GM18858 (cell line): Measurements from ENCODE around the gene PNRC2.
"Not testable (repeated sequence)": the region's sequence is repeated elsewhere in the genome, so short reads cannot be mapped to it uniquely, and the experiment has no call there.

Experiments
- ATAC-seq: cut with Tn5 transposase; IDR thresholded peaks from one replicate; pipeline ENCODE4 v1.9.1; 2021; ENCODE audit not compliant: unreplicated experiment

The PNRC2 gene

DNA sequence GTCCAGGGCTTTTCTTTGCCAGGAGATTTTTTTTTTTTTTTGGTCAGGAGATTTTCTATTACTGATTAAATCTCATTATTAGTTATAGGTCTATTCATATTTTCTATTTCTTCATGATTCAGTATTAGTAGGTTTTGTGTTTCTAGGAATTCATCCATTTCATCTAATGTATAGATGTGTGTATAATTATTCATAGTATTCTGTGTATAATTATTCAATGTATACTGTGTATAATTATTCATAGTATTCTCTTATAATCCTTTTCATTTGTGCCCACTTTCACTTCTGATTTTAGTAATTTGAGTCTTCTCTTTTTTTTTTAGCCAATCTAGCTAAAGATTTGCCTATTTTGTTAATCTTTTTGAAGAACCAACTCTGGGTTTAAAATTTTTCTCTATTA is 12.3 kb upstream of the PNRC2 start:
- ATAC-seq: no peak

GRCh38 chr1:23953020-23953419 is 6.6 kb upstream of the PNRC2 start:
- ATAC-seq: no peak

GRCh38 chr1:23957096-23957495 is 2.5 kb upstream of the PNRC2 start:
- no peak for ATAC-seq

GRCh38 chr1:23958040-23958809 is 1.4 kb upstream of the PNRC2 start:
- not testable (repeated sequence) for ATAC-seq

GRCh38 chr1:23958810-23959460 is 693 bp upstream of the PNRC2 start:
- peak; percentile 43 for ATAC-seq

- no peak for ATAC-seq
Observed at GRCh38 chr1:23960291-23961020, 828 bp downstream of the PNRC2 start.

GRCh38 chr1:23963617-23964234 is 4.1 kb downstream of the PNRC2 start:
- ATAC-seq: no peak

DNA sequence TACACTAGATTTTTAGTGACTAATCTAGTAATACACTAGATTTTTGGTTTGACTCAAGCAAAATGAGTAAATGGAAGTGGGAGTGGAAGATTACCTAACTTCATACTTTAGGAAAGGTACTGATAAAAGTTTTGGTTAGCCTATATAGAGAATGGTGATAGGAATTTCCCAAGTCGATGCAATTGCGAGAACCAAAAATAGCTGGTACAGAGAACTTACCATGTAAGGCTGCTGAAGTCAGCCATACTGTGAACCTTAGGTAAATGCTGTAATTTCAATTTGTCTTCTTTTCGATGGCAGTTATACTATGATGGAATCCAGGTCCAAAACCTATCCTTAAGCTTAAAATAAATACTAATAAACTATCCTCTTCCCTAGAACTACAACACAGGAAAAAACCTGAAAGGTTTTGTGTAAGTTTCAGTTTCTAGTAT is 4.6 kb downstream of the PNRC2 start:
- no peak for ATAC-seq

DNA sequence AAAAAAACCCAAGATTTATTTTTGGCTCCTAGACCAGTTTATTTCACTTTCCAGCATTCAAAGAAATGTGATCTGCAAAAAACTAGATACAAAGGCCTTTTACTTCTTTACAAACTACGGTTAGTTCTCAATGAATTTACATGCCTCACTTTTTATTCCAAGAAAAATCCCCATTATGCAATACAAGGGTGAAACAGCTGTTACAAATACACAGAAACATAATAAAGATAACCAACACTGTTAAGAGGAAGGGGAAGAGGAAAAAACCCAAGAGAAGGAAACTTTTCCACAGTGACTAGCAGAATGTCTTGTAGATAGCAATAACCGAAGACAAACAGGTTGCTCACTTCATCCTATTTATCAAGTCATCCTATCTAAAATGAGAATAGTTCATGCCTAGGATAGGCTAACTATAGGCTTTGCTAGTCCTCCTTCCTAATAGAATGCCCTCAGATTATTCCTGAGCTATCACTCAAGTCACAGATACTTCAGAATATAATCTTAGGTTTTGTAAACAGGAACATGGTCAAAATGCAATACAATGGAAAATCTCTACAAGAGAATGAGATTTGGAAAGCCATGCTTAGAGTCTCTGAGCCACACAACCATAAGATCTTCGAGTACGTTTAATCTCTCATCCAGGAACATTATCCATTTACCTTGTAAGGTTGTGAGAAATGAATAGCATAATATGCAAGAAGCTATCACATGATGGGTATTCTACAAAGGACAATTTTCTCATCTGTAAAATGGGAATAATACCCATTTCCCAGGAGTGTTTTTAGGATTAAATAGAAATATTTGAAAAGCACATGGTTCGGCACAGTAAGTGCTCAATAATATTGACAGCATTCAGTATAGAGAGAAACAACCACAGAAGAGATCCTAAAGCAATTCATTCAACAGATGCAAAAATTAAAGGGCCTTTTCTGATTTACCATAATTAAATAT is 5.4 kb downstream of the PNRC2 start:
- ATAC-seq: no peak

- ATAC-seq: no peak
Observed at GRCh38 chr1:23966973-23967493, 7.4 kb downstream of the PNRC2 start.

GRCh38 chr1:23967871-23968270 is 8.2 kb downstream of the PNRC2 start:
- no peak for ATAC-seq

GRCh38 chr1:23977187-23977853 is 17.7 kb downstream of the PNRC2 start:
- ATAC-seq: no peak

GRCh38 chr1:23977854-23978191 is 18.2 kb downstream of the PNRC2 start:
- no peak for ATAC-seq

- ATAC-seq: no peak
Observed at GRCh38 chr1:23978805-23979204, 19.2 kb downstream of the PNRC2 start.

DNA sequence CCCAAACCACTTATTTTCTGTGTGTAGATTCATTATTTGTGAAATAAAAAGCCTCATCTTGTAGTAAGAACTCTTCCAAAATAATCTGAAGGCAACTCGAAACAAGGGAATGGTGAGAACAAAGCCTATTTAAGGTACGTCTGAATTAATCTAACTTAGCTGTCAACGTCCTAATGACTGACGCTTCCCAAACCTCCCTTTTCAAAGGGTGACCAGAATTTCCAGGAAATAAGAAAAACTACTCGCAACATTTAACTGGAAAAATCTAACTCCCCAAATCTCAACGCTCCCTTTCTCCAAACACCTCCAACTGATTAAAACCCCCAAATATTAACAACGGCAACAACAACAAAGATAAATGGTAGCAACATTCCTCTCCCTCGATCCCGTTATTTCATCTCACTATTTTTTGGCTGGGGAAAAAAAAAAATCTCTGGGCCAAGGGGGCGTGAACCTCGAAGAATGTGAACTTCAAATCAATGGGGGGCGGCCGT is 19.8 kb downstream of the PNRC2 start:
- ATAC-seq: no peak

DNA sequence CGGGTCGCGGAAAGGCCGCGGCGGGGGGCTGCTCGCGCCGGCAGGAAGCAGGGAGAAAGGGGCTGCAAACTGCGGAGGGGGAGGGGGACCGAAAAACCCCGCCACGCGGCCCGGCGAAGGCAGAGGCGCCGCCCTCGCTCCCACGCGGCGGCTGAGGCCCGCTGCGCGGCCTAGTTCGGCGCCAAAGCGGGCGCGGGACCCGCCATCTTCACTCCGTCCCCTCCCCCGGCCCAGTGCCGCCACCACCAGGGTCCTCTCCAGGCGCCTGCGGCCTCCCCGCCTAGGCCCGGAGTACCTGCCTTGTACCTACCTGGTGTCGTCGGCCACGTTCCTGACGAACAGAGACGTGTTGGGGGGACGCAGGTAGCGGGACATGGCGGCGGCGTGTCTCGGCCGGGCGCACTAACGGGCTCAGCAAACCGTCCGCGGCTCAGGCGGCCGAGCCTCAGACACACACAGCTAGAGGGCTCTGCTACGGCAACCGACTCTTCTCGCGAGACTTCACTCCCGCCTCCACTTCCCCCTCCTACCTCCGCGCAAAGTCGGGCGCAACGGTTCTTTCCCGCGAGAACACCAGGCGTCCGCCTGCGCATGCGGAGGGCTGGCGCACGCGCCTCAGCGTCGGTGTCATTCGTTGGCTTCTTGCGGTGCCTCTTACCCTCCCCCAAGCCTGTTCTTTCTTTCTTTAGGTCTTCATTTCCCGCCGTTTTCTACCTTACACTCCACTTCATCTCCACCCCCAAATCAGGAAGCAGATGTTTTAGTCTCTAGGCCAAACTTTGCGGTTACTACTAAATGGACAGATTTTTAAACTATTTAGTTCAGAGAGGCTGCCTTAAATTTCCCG is 20.5 kb downstream of the PNRC2 start, which contains the start of gene SRSF10:
Gene SRSF10 (minus strand): TSS at position 447 of the 847 bp plus-strand sequence. CDS start 72 bp downstream, at position 375.
- peak; percentile 65 for ATAC-seq

DNA sequence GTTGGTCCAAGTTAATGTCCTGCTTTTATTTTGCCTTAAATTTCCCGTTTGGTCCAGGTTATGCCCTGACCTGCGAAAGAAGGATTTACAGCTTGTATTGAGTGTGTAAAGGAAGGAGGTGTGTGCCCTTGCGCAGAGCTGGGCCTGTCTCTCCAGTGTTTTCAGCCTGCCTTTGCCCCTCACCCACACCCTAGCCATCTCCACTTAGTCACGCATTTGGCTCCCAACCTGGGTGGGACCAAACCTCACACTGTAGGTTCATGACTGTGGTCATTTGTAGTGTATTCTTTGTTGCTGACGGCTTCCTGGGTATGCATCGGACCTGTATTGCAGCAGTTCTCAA is 21.1 kb downstream of the PNRC2 start:
- ATAC-seq: no peak

DNA sequence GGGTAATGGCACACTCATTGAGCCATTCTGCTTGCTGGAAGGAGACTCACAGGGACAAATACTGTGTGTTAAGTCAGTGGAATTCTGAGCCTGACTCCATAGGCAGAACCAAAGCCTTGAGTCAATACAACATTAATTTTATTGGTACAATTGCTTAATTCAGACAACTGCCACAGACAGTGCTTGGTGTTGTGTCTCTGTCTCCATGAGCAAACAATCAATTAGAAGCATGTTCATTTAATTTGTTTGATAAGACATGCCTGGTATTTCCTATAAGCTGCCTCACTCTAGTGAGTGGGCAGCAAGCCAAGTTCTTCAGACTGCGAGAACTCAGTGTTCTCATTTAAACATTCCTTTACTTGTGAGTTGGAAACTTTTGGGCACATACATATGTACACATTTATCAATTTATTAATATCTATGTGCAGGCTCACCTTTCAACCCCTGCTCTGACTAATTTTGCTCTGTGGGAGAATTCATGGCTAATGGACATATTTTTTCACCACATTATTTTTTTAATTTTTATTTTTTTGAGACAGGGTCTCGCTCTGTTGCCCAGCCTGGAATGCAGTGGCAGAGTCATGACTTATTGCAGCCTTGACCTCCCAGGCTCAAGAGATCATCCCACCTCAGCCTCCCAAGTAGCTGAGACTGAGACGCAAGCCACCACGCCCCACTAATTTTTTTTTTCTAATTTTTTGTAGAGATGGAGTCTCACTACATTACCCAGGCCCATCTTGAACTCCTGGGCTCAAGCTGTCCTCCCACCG is 25.0 kb downstream of the PNRC2 start:
- ATAC-seq: no peak
